ENCODE results near the gene BPIFB6.

Gene BPIFB6, protein sequence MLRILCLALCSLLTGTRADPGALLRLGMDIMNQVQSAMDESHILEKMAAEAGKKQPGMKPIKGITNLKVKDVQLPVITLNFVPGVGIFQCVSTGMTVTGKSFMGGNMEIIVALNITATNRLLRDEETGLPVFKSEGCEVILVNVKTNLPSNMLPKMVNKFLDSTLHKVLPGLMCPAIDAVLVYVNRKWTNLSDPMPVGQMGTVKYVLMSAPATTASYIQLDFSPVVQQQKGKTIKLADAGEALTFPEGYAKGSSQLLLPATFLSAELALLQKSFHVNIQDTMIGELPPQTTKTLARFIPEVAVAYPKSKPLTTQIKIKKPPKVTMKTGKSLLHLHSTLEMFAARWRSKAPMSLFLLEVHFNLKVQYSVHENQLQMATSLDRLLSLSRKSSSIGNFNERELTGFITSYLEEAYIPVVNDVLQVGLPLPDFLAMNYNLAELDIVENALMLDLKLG

GRCh38 chr20:33031531-33031930, at the start of gene BPIFB6:
TSS of gene BPIFB6 (plus strand) at chr20:33031648. CDS start at chr20:33031648, 0 bp downstream.
- Histone ChIP-seq H3K36me3 (ENCODE audit: control insufficient read depth, insufficient read depth, low read length) (no peaks in the 10 kb centered on the region), H3K27ac (ENCODE audit: low read depth, low read length) (no peak within 1 kb of the TSS), H3K9ac (ENCODE audit: low read length) (no peak within 1 kb of the TSS), H3K27me3 (ENCODE audit: control insufficient read depth, insufficient read depth, low read length) (peaks cover 4% of the 10 kb centered on the region; the same call in 1 of the 2 replicates), H3K4me3 (ENCODE audit: low read depth, low read length) (no peak within 1 kb of the TSS), H3K9me3 (ENCODE audit: control insufficient read depth, insufficient read depth, low read depth, low read length) (no peaks in the 10 kb centered on the region), H3K4me1 (ENCODE audit: control insufficient read depth, insufficient read depth, low read length) (no peaks in the 10 kb centered on the region)

DNA sequence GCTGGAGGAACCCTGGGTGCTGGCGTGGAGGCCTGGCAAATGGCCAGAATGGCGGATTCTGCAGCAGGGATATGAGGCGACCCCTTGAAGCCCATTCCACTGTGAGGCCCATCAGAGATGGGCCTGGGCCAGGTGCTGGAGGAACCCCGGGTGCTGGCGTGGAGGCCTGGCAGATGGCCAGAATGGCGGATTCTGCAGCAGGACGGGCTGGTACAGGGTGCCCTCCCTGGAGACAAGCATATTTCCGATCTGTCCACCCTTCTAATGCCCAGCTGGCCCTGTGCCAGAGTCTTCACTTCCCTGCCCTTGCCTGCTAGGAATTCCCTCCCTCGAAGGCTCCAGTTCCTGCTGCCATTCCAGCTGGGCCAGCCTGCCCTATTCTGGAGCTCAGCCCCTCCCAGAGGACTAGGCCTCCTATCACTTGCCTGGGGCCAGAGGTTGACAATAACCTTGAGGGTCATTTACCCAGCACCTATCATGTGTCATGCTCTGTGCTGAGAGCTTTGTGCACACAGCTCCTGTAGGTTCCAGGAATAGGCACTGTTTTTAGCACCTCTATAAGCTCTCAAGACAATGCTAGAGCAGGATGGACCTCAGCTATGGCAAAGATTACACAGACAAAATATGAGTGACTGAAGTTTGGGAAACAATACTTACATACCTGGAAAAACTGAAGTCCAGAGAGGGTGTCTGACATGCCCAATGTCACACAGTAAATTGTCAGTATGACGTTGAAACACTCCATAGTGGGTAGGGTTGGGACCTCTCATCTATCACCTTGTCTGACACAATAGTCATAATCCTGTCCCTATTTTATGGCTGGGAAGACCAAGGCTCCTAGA, 48.6 kb upstream of the BPIFB6 start:
- peaks cover 15% of the 10 kb centered on the region; the same call in 1 of the 2 replicates for H3K4me1 ChIP-seq (ENCODE audit: control insufficient read depth, insufficient read depth, low read length)
- H3K4me3 ChIP-seq (ENCODE audit: low read depth, low read length), result no peak overlapping the region
- no peak overlapping the region for H3K9ac ChIP-seq (ENCODE audit: low read length)
- no peaks in the 10 kb centered on the region for H3K27me3 ChIP-seq (ENCODE audit: control insufficient read depth, insufficient read depth, low read length)
- H3K9me3 ChIP-seq (ENCODE audit: control insufficient read depth, insufficient read depth, low read depth, low read length), result no peaks in the 10 kb centered on the region
- H3K27ac ChIP-seq (ENCODE audit: low read depth, low read length), result no peak overlapping the region
- no peaks in the 10 kb centered on the region for H3K36me3 ChIP-seq (ENCODE audit: control insufficient read depth, insufficient read depth, low read length)

GRCh38 chr20:32983459-32984112, 47.9 kb upstream of the BPIFB6 start:
- no peak overlapping the region for H3K4me3 ChIP-seq (ENCODE audit: low read depth, low read length)
- no peaks in the 10 kb centered on the region for H3K9me3 ChIP-seq (ENCODE audit: control insufficient read depth, insufficient read depth, low read depth, low read length)
- peaks cover 11% of the 10 kb centered on the region; the same call in 1 of the 2 replicates for H3K4me1 ChIP-seq (ENCODE audit: control insufficient read depth, insufficient read depth, low read length)
- H3K27me3 ChIP-seq (ENCODE audit: control insufficient read depth, insufficient read depth, low read length), result no peaks in the 10 kb centered on the region
- no peak overlapping the region for H3K27ac ChIP-seq (ENCODE audit: low read depth, low read length)
- no peak overlapping the region for H3K9ac ChIP-seq (ENCODE audit: low read length)
- H3K36me3 ChIP-seq (ENCODE audit: control insufficient read depth, insufficient read depth, low read length), result no peaks in the 10 kb centered on the region

GRCh38 chr20:32984196-32984595, 47.3 kb upstream of the BPIFB6 start:
- H3K27me3 ChIP-seq (ENCODE audit: control insufficient read depth, insufficient read depth, low read length), result no peaks in the 10 kb centered on the region
- H3K9ac ChIP-seq (ENCODE audit: low read length), result no peak overlapping the region
- peaks cover 11% of the 10 kb centered on the region; the same call in 1 of the 2 replicates for H3K4me1 ChIP-seq (ENCODE audit: control insufficient read depth, insufficient read depth, low read length)
- no peak overlapping the region for H3K27ac ChIP-seq (ENCODE audit: low read depth, low read length)
- no peaks in the 10 kb centered on the region for H3K9me3 ChIP-seq (ENCODE audit: control insufficient read depth, insufficient read depth, low read depth, low read length)
- no peak overlapping the region for H3K4me3 ChIP-seq (ENCODE audit: low read depth, low read length)
- H3K36me3 ChIP-seq (ENCODE audit: control insufficient read depth, insufficient read depth, low read length), result no peaks in the 10 kb centered on the region

DNA sequence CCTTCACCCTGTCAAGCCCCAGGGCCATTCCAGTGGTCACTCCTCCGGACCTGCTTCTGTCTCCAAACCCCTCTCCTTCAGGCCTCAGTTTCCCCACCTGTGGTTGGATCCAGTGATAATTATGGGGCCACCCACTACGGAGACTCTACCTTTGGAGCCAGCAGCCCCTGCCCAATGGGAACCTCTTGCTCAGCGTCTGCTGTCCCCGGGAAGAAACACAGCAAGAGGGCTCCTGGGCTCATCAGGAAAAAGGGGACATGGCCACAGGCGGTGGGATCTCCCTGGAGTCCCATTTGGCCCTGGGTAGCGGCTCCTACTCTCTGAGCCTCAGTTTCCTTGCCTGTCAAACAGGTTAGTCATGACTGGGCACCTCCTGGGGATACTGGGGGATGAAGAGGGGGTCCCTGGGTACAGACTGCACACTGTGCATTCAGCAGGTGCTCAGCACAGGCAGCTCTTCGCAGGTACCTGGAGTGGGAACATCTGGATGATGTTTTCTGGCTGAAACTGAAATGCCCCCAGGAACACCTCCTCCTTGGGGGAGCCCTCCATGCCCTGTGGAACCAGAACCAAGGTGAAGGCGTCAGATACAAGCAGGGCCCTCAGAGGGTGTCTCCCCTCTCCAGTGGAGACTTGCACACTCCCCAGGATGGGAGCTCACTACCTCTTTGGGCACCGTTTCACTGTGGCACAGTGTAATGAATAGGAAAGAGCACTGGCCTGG, 46.7 kb upstream of the BPIFB6 start:
- Histone ChIP-seq H3K4me3 (ENCODE audit: low read depth, low read length) (no peak overlapping the region), H3K9me3 (ENCODE audit: control insufficient read depth, insufficient read depth, low read depth, low read length) (no peaks in the 10 kb centered on the region), H3K36me3 (ENCODE audit: control insufficient read depth, insufficient read depth, low read length) (no peaks in the 10 kb centered on the region), H3K9ac (ENCODE audit: low read length) (no peak overlapping the region), H3K4me1 (ENCODE audit: control insufficient read depth, insufficient read depth, low read length) (peaks cover 11% of the 10 kb centered on the region; the same call in 1 of the 2 replicates), H3K27me3 (ENCODE audit: control insufficient read depth, insufficient read depth, low read length) (no peaks in the 10 kb centered on the region), H3K27ac (ENCODE audit: low read depth, low read length) (no peak overlapping the region)

DNA sequence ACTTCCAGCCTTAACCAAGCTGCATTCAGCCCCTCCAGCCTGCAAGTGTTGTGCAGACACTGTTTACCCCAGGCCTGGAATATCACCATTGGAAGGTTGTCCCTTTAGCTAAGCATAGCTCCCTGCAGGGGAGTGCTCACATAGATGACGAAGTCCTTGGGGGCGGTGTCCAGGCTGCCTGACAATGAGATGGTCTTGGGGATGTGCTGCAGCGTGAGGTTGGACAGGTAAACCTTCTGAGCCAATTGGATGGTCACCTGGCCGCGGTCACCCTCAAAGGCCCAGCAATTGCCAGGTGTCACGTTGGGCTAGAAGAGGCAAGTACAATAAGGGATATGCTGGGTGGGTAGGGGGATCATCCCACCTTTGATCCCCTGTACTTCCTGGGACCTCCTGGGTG, 45.9 kb upstream of the BPIFB6 start:
- Histone ChIP-seq H3K9me3 (ENCODE audit: control insufficient read depth, insufficient read depth, low read depth, low read length) (no peaks in the 10 kb centered on the region), H3K36me3 (ENCODE audit: control insufficient read depth, insufficient read depth, low read length) (no peaks in the 10 kb centered on the region), H3K9ac (ENCODE audit: low read length) (no peak overlapping the region), H3K4me1 (ENCODE audit: control insufficient read depth, insufficient read depth, low read length) (peaks cover 11% of the 10 kb centered on the region; the same call in 1 of the 2 replicates), H3K4me3 (ENCODE audit: low read depth, low read length) (no peak overlapping the region), H3K27me3 (ENCODE audit: control insufficient read depth, insufficient read depth, low read length) (no peaks in the 10 kb centered on the region), H3K27ac (ENCODE audit: low read depth, low read length) (no peak overlapping the region)

- Histone ChIP-seq H3K4me1 (ENCODE audit: control insufficient read depth, insufficient read depth, low read length) (peaks cover 11% of the 10 kb centered on the region; the same call in 1 of the 2 replicates), H3K36me3 (ENCODE audit: control insufficient read depth, insufficient read depth, low read length) (no peaks in the 10 kb centered on the region), H3K9me3 (ENCODE audit: control insufficient read depth, insufficient read depth, low read depth, low read length) (no peaks in the 10 kb centered on the region), H3K4me3 (ENCODE audit: low read depth, low read length) (no peak overlapping the region), H3K9ac (ENCODE audit: low read length) (no peak overlapping the region), H3K27me3 (ENCODE audit: control insufficient read depth, insufficient read depth, low read length) (no peaks in the 10 kb centered on the region), H3K27ac (ENCODE audit: low read depth, low read length) (no peak overlapping the region)
These were observed 45.0 kb upstream of the BPIFB6 start for GRCh38 chr20:32986331-32986966.

- no peak overlapping the region for H3K27ac ChIP-seq (ENCODE audit: low read depth, low read length)
- no peak overlapping the region for H3K4me3 ChIP-seq (ENCODE audit: low read depth, low read length)
- no peaks in the 10 kb centered on the region for H3K27me3 ChIP-seq (ENCODE audit: control insufficient read depth, insufficient read depth, low read length)
- no peak overlapping the region for H3K9ac ChIP-seq (ENCODE audit: low read length)
- H3K4me1 ChIP-seq (ENCODE audit: control insufficient read depth, insufficient read depth, low read length), result peaks cover 11% of the 10 kb centered on the region; the same call in 1 of the 2 replicates
- H3K36me3 ChIP-seq (ENCODE audit: control insufficient read depth, insufficient read depth, low read length), result no peaks in the 10 kb centered on the region
- no peaks in the 10 kb centered on the region for H3K9me3 ChIP-seq (ENCODE audit: control insufficient read depth, insufficient read depth, low read depth, low read length)
These were observed 44.2 kb upstream of the BPIFB6 start for GRCh38 chr20:32987044-32987825.

DNA sequence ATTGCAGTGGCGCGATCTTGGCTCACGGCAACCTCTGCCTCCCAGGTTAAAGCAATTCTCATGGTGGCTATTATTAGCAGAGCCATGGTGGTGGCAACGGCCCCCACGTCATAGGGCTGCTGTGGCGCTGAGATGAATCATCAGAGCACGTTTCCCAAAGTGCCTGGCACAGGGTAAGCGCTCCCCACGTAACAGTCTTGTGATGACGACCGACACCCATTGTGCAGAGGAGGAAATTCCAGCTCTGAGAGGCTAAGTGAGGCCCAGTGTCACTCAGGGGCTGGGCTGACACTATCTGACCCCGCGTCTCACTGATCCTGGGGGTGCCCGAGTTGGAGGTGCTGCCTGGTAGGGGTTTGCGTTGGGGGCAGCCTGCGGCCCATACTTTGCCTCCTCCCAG, 43.4 kb upstream of the BPIFB6 start:
- Histone ChIP-seq H3K27me3 (ENCODE audit: control insufficient read depth, insufficient read depth, low read length) (no peaks in the 10 kb centered on the region), H3K27ac (ENCODE audit: low read depth, low read length) (no peak overlapping the region), H3K4me3 (ENCODE audit: low read depth, low read length) (no peak overlapping the region), H3K4me1 (ENCODE audit: control insufficient read depth, insufficient read depth, low read length) (peaks cover 11% of the 10 kb centered on the region; the same call in 1 of the 2 replicates), H3K9ac (ENCODE audit: low read length) (no peak overlapping the region), H3K36me3 (ENCODE audit: control insufficient read depth, insufficient read depth, low read length) (no peaks in the 10 kb centered on the region), H3K9me3 (ENCODE audit: control insufficient read depth, insufficient read depth, low read depth, low read length) (no peaks in the 10 kb centered on the region)
